Measurements from ENCODE around the gene NECAB2.

- TF ChIP-seq, protein P1, sequence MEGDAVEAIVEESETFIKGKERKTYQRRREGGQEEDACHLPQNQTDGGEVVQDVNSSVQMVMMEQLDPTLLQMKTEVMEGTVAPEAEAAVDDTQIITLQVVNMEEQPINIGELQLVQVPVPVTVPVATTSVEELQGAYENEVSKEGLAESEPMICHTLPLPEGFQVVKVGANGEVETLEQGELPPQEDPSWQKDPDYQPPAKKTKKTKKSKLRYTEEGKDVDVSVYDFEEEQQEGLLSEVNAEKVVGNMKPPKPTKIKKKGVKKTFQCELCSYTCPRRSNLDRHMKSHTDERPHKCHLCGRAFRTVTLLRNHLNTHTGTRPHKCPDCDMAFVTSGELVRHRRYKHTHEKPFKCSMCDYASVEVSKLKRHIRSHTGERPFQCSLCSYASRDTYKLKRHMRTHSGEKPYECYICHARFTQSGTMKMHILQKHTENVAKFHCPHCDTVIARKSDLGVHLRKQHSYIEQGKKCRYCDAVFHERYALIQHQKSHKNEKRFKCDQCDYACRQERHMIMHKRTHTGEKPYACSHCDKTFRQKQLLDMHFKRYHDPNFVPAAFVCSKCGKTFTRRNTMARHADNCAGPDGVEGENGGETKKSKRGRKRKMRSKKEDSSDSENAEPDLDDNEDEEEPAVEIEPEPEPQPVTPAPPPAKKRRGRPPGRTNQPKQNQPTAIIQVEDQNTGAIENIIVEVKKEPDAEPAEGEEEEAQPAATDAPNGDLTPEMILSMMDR (IDR thresholded peaks at IDR 0.05), result no peak
- TF ChIP-seq POLR2AphosphoS5 (IDR thresholded peaks at IDR 0.05), result no peak
Observed at GRCh38 chr16:83946154-83946780, 21.8 kb upstream of the NECAB2 start.
